Left hindlimb (tissue), 1 donor: ENCODE measurements around the gene UBE2I.

Experiments used
- DNase-seq: peaks from one replicate; pipeline ENCODE4 v3.0.0-alpha.2; 2018

UBE2I gene

DNA sequence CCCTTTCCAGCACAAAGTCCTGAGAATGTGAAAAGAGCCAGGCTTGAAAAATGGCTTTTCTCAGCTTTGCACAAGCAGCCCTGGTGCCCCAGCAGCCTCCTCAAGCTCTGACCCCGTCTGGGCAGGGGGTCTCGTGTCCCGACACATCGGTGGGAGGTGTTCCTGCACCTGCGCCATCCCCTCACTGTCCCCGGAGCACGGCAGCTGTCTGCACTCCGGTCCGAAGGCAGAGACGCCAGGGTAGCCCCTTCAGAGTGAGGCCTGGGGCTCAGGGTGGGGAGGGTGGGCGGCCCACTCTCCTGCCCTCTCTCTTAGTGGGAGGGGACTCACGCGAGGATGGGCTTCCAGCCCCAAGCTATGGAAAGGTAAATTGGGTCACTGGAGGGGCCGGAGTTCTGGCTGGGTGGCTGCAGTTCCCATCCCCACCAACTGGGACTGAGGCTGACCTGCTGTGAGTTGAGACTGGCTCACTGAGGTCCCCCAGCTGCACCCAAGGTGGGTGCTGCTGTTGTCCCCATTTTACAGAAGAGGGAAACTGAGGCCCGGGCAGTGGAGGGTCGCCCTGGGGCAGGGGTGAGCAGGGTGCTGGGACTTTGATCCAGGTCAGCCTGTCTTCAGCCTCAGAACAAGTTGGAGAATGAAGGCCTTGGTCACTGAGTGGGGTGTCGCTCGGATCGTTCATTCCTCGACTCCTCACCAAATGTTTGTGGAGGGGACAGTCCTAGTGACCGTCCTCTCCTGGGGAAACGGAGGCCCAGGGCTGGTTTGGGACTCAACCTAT lies 21.7 kb downstream of the UBE2I start:
- no peak for DNase-seq

DNA sequence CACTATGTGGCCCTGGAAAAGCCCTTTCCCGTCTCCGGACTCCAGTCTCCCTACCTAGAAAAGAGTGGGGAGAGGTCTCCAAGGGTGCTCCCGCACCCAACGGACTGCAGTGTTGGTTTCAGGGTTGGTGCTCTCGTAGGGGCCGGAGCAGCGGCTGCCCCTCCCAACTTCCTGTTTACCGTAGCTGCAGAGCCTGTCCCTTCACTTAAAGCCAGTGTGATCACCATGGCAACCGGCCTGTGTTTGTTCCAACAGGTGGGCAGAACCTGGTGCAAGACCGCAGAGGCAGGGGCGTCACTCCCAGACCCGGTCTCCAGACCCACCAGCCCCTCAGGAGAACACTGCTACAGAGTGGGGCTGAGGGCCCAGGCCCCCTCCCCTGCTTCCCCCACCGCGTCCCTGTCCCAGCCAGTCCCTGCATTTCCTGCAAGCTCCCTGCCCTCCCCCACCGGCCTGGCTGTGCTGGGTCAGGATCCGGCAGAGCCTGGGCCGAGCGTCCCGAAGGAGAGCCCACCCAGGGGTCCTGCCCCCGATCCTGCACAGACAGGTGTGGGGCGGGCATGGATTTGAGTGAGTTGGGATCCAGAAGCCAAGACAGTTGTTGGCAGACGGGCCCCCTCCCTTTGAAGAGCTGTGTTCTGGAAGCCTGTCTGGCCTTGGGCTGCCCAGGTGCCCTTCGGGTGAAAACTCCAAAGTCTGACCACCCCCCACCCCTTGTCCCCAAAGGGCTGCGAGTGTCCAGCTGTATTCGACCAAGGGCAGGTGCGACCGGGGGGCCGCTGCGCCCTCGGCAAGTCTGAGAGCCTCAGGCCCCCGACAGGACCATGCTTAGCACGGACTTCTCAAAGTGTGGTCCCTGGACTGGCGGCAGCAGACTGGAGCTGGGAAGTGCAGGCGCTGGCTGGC lies 22.5 kb downstream of the UBE2I start:
- DNase-seq, result no peak

DNA sequence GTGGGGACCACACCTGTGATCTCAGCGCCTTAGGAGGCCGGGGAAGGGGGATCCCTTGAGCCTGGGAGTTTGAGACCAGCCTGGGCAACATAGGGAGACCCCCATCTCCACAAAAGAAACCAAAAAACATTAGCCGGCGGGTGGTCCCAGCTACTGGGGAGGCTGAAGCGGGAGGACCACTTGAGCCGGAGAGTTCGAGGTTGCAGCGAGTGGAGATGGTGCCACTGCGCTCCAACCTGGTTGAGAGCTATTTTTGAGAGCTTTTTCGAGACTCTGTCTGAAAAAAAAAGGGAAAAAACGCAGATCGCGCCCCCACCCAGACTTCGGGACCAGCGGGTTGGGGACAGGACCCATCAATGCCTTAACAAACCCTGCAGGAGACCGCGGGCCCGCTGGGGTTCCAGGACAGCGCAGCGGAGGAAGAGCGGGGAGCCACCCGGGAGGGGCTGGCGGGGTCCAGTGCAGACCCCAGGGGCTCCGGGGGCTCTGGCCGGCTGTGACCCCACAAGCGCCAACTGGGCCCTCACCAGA lies 23.2 kb downstream of the UBE2I start:
- no peak for DNase-seq

DNA sequence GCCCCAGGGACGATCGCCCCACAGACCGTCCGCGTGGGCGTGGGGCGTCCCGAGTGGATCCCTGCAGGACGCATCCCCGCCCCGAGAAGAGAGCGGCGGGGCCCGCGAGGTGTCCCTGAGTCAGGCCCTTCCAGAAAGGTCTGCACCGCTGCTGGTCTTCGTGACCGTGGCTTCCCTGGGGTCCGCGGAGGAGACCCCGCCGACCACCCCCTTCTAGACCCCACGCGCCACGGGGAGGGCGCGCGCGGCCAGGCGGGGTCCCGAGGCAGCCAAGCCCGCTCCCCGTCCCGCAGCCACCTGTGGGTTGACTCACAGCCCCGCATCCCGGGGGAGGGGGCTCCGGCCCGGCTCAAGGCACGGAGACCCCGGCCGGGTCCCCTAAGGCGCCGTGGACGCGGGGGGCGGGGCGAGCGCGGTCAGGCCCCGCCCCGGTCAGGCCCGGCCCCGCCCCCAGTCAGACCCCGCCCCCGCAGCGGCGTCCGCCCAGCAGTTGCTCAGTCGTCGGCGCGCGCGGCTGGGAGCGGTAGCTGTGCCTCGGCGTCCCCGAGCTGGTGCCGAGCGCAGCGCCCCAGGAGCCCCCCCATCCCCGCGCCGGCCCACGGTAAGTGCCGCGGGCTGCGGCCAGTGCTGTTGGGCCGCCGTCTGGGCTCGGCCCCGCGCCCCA lies 23.8 kb downstream of the UBE2I start, which contains the start of gene BAIAP3:
TSS of gene BAIAP3 (plus strand) at position 497 of the 664 bp plus-strand sequence. CDS start 4,905 bp downstream, outside the sequence.
- no peak for DNase-seq

DNA sequence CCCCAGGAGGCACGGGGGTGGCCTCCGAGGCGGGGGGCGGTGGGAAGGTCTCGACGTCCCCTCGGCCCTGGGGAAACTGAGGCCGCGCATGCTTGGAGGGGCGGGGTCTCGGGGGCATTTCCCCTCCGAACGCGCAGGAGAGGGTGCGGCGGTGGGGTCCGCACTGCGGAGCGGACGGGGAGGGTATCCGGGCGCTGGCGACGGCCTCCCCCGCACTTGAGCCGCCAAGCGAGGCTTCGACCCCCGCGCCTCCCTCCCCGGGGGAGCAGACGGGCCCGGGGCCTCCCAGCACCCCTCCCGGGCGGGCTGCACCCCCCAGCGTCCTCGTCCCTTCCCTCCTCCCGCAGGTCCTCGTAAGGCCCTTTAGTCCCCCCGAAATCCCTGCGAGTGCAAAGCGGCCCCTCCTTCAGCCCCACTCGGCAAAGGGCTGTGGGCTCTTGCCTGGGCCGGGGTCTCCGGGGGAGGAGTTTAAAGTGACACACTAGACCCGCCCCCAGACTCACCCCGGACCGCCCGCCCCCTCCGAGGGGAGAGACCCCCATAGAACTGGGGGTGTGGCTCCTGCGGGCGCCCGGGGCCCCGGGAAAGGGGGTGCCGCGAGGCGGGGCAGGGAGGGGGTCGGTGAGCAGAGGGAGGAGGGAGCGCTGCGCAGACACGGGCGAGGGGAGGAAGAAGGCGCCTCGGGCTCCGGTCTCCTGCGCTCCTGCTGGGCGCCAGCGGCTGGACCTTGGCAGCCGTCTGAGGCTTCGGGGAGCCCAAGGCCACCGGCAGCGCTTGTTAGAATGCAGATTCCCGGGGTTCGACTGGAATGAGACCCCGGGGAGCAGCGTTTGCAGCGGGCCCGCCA lies 24.6 kb downstream of the UBE2I start:
- no peak for DNase-seq

DNA sequence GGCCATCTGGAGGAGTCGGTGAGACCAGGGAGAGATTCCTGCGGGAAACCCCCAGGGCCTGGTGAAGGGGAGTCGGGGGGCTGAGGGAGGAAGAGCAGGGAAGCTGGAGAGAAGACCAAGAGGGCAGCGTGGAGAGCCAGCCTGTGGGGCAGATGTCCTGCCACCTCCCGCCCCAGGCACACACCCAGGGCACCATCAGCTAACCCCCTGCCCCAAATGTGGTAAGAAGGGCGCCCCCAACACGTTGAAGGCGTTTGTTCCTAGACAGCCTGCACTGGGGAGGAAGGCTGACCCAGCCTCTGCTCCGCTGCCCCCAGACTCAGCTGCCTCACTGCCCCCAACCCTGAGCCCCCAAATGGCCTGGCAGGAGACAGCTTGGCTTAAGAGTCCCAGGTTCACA lies 25.3 kb downstream of the UBE2I start:
- DNase-seq, result no peak

- DNase-seq, result no peak
Measured at GRCh38 chr16:1335211-1335971, 26.0 kb downstream of the UBE2I start.

DNA sequence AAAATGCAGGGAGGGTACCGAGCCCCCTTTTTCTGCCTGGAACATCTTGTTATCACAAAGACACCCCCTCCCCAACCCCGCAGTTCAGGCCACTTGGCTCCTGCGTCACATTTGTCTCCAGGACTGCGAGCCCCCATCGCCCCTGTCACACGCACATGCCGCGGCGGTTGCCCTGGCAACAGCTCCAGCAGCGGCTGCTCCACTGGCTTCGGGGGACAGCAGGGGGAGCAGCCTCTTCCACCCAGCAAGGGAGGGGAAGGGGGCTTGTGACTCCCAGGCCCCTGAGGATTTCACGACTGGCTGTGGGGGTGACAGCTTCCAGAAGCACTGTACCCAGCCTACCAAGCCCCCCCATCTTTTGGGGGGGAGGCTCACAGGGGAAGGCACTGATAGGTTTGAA lies 26.6 kb downstream of the UBE2I start:
- DNase-seq, result no peak

- DNase-seq, result no peak
Measured at GRCh38 chr16:1336619-1337018, 27.2 kb downstream of the UBE2I start.

- DNase-seq, result no peak
Measured at GRCh38 chr16:1337486-1337885, 28.1 kb downstream of the UBE2I start.

DNA sequence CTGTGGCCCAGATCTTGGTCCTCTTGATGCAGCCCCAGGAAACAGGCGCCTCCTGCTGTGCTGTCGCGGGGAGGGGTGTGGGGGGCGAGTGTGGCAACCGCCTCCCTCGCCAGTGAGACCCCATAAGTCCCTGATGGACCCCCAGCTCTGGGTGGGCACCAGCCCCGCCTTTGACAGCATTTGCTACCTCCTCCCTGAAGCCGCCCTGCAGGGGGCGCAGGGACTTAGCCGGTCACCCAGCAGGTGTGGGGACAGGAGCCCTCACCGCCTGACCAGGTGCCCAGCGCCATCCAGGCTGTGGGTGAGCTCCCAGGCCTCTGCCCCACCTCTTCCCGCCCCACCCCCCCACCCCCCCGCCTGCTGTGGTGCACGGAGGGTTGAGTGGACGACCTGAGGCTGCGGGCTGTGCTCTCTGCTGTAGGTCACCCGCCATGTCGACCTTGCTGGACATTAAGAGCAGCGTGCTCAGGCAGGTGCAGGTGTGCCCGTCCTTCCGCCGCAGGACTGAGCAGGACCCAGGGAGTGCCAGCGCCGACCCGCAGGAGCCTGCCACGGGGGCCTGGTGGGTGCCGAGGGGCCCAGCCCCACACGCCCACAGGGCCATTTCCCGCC lies 28.8 kb downstream of the UBE2I start:
- DNase-seq, result no peak

DNA sequence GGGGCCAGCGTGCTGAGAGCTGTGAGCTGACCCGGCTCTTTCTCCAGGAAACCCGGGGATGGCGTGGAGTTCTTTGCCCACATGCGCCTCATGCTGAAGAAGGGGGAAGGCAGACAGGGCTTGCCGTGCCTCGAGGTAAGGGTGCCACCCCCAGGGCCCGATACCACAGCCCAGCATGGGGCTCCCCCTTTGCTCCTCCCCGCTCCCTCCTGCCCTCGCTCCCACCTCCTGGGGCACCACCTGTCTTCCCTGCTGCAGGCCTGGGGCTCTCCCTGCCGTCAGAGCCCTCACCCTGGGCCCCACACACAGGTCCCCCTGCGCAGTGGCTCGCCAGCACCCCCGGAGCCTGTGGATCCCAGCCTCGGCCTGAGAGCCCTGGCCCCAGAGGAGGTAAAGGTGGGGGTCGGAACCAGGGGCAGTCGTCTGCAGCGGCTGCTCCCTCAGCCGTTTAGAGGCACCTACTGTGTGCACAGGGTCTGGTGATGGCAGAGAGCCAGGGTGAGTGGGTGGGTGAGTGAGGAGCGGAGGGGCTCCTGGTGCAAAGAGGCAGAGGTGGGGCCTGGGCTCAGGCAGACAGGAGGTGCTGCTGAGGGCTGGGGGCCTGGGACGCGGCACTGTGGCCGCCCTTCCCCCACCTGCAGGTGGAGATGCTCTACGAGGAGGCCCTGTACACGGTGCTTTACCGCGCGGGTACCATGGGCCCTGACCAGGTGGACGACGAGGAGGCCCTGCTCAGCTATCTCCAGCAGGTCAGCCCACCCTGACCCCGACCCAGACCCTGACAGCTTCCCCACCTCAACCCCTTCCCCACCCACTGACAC lies 29.6 kb downstream of the UBE2I start:
- no peak for DNase-seq

DNA sequence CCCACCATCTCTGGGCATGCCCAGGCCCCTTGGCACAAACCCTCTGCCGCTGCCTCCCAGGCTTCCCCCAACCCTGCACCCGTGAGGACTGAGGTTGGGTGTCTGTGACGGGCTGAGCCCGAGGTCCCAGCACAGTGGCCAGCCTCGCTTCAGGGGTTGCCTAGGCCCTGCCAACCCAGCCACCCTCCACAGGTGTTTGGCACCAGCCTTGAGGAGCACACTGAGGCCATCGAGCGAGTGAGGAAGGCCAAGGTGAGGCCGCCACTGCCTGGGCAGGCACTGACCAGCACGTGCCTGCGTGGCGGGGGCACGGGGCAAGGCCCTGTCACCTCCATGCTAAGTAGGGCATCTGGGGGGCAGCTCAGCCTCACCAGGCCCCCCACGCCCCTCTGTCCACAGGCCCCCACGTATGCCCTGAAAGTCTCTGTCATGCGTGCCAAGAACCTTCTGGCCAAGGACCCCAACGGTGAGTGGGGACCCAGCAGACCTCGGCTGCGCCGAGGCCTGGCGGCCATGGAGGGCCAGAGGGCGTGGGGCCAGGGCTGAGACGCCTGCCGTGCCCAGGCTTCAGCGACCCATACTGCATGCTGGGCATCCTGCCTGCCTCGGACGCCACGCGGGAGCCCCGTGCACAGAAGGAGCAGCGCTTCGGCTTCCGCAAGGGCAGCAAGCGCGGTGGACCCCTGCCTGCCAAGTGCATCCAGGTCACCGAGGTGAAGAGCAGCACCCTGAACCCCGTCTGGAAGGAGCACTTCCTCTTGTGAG lies 31.5 kb downstream of the UBE2I start:
- DNase-seq, result no peak

DNA sequence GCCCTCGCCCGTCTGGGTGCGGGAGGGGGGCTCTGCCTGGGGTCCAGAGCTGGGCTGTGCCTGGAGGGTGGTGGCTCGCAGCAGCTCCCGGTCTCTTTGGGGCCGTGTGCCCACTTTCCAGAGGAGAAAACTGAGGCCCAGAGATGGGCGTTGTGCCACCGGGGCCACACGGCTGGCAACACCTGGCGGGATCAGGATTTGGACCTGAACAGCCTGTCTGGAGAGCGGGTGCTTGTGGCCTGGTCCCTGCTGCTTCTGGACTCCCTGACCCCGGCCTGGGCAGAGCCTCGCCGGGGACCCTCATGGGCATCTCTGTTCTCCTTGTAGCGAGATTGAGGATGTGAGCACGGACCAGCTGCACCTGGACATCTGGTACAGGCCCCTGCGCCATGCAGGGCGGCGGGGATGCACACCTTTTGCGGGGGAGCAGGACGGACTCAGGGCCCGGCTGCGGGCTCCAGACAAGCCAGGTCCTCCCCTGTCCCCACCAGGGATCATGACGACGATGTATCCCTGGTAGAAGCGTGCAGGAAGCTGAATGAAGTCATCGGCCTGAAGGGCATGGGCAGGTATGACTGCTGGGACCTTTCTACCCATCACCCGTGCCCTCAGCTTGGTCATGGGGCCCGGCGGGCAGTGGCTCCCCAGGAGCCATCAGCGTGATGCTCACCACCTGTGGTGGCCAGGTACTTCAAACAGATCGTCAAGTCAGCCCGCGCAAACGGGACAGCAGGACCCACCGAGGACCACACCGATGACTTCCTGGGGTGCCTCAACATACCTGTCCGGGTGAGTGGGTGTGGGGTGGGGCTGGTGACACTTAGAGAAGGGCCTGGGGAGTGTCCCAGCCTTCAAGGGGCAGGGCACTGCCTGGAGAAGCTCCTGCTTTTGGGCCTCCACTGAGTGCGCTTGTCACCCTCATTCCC lies 32.3 kb downstream of the UBE2I start:
- DNase-seq, result no peak

DNA sequence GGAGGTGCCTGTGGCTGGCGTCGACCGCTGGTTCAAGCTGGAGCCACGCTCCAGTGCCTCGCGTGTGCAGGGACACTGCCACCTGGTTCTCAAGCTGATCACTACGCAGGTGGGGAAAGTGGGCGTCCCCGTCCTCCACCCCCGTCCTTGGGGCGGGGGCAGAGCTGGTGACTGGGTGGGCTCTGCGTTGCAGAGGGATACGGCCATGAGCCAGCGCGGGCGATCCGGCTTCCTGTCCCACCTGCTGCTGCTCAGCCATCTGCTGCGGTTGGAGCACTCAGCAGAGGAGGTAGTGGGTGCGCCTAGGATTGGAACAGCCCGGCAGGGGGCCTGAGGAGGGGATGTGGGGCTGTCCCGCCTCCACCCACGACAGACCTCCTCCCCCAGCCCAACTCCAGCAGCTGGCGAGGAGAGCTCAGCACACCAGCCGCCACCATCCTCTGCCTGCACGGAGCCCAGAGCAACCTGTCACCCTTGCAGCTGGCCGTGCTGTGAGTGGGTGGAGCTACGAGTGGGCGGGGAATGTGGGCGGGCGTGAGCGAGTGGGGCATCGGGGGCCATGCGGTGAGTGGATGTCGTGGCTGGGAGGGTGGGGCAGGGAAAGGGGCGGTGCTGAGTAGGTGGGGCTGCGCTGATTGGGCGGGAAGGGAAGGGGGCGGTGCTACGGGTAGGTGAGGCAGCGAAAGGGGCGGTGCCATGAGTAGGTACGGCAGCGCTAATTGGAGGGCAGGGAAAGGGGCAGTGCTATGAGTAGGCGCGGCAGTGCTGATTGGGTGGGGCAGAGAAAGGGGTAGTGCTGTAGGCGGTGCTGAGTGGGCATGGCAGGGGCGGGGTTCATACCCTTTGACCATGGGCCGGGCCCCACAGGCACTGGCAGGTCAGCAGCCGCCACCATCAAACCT lies 33.3 kb downstream of the UBE2I start:
- DNase-seq, result peak; percentile 83

- no peak for DNase-seq
Measured at GRCh38 chr16:1343428-1344242, 34.2 kb downstream of the UBE2I start.
